GM23338 (cell line): Measurements from ENCODE around the gene SLC38A10. TPM values are rescaled to one million over a fixed set of nuclear protein-coding genes. Genes with fewer than 3 reads are reported as not detected.

Experiments
- ATAC-seq: fragments of 200-7000 bp; cut with Tn5 transposase; 3 replicates; pipeline ENCODE4 v1.9.1; 2020
- DNase-seq: peaks from one replicate; pipeline ENCODE4 v3.0.0-alpha.2; 2015; ENCODE audit warnings: low spot score
- H2AFZ ChIP-seq: fragments of 200-600 bp; sonication (generic); 2 replicates; pipeline ENCODE4 v1.8.0; 2016; ENCODE audit warnings: antibody characterized with exemption, mild to moderate bottlenecking, moderate library complexity
- H3F3A ChIP-seq: fragments of 200-600 bp; sonication (generic); replicated peaks from 2 replicates; pipeline ENCODE4 v1.8.0; 2017; ENCODE audit warnings: antibody characterized with exemption, mixed run types, low read depth
- H3K27ac ChIP-seq: fragments of 200-600 bp; sonication (generic); 2 replicates; pipeline ENCODE4 v1.6.1; 2016; ENCODE audit warnings: low read depth
- H3K27me3 ChIP-seq: fragments of 200-600 bp; sonication (generic); 2 replicates; pipeline ENCODE4 v1.8.0; 2016; ENCODE audit warnings: mild to moderate bottlenecking, mixed run types, moderate library complexity; ENCODE audit not compliant: insufficient read depth
- H3K36me3 ChIP-seq: fragments of 200-600 bp; sonication (generic); 2 replicates; pipeline ENCODE4 v1.8.0; 2016; ENCODE audit warnings: mild to moderate bottlenecking; ENCODE audit not compliant: insufficient read depth
- H3K4me1 ChIP-seq: fragments of 200-600 bp; sonication (generic); 2 replicates; pipeline ENCODE4 v1.8.0; 2016; ENCODE audit warnings: mild to moderate bottlenecking, moderate library complexity; ENCODE audit not compliant: insufficient read depth
- H3K4me2 ChIP-seq: fragments of 200-600 bp; sonication (generic); 2 replicates; pipeline ENCODE4 v1.7.1; 2017; ENCODE audit warnings: mixed run types
- H3K4me3 ChIP-seq: fragments of 200-600 bp; sonication (generic); 2 replicates; pipeline ENCODE4 v1.6.1; 2016; ENCODE audit warnings: mixed run types
- H3K79me2 ChIP-seq: fragments of 200-600 bp; sonication (generic); replicated peaks from 2 replicates; pipeline ENCODE4 v1.8.0; 2017; ENCODE audit warnings: mild to moderate bottlenecking; ENCODE audit not compliant: insufficient read depth
- H3K9me2 ChIP-seq: fragments of 200-600 bp; sonication (generic); 2 replicates; pipeline ENCODE4 v1.8.0; 2017; ENCODE audit not compliant: insufficient read depth
- H4K20me1 ChIP-seq: fragments of 200-600 bp; sonication (generic); replicated peaks from 2 replicates; pipeline ENCODE4 v1.8.0; 2017; ENCODE audit warnings: mild to moderate bottlenecking; ENCODE audit not compliant: insufficient read depth
- H3K27ac Mint-ChIP-seq: 2 replicates; pipeline ENCODE4 v1.8.0; 2020; ENCODE audit warnings: inconsistent platforms, mild to moderate bottlenecking, moderate library complexity, mixed read lengths
- H3K27me3 Mint-ChIP-seq: 3 replicates; pipeline ENCODE4 v1.8.0; 2022; ENCODE audit warnings: low read depth, mild to moderate bottlenecking, moderate library complexity, mixed read lengths, inconsistent platforms; ENCODE audit not compliant: insufficient read depth, poor library complexity
- H3K36me3 Mint-ChIP-seq: 3 replicates; pipeline ENCODE4 v1.8.0; 2021; ENCODE audit warnings: low read depth, mild to moderate bottlenecking, inconsistent platforms, moderate library complexity, mixed read lengths
- H3K4me1 Mint-ChIP-seq: 3 replicates; pipeline ENCODE4 v1.8.0; 2020; ENCODE audit warnings: mild to moderate bottlenecking, inconsistent platforms, mixed read lengths
- H3K4me3 Mint-ChIP-seq: 3 replicates; pipeline ENCODE4 v1.8.0; 2021; ENCODE audit warnings: moderate library complexity, mild to moderate bottlenecking, inconsistent platforms, mixed read lengths
- H3K9me3 Mint-ChIP-seq: 3 replicates; pipeline ENCODE4 v1.8.0; 2020; ENCODE audit warnings: moderate library complexity, mild to moderate bottlenecking, inconsistent platforms, mixed read lengths
- EZH2 ChIP-seq: fragments of 200-600 bp; sonication (generic); IDR thresholded peaks from one replicate; pipeline ENCODE4 v1.8.0; 2017; ENCODE audit warnings: antibody characterized with exemption, mild to moderate bottlenecking, low read depth; ENCODE audit not compliant: unreplicated experiment
- EZH2phosphoT487 ChIP-seq: fragments of 200-600 bp; sonication (generic); IDR thresholded peaks from one replicate; pipeline ENCODE4 v1.8.1; 2018; ENCODE audit warnings: antibody characterized with exemption; ENCODE audit not compliant: unreplicated experiment
- NANOG ChIP-seq: IDR thresholded peaks from 2 replicates; pipeline ENCODE4 v1.6.1; 2016; ENCODE audit warnings: antibody characterized with exemption, borderline replicate concordance
- ZNF114 ChIP-seq: fragments of 250-450 bp; sonication (Bioruptor Pico); IDR thresholded peaks from 2 replicates; pipeline ENCODE4 v1.5.0; 2020; ENCODE audit warnings: mild to moderate bottlenecking, moderate library complexity
- polyA plus RNA-seq: library from polyadenylated mRNA; unstranded; fragments of >200 nt; fragmentation: Nextera tagmentation; extraction: Ambion mirVana; gene quantifications from 2 replicates; pipeline ENCODE4 v1.2.1, GENCODE V29; 2016
- total RNA-seq: library from RNA; depleted of rRNA; stranded (reverse); fragments of >200 nt; shearing (Covaris generic); gene quantifications from 2 replicates; pipeline ENCODE4 v1.2.3, GENCODE V29; 2014
- TF ChIP-seq, protein P1 (sequence below), 2 experiments: fragments of 200-600 bp in 1 of 2; sonication (generic) in 1 of 2; conservative IDR thresholded peaks; 2 replicates each; pipeline versions ENCODE4 v1.5.1 to v1.6.1; 2016 to 2017; ENCODE audit warnings: antibody characterized with exemption in 2 of 2, low read depth in 2 of 2, mild to moderate bottlenecking in 2 of 2, moderate library complexity in 1 of 2
- TF ChIP-seq, protein P2 (sequence below): IDR thresholded peaks from 2 replicates; pipeline ENCODE4 v1.6.1; 2016; ENCODE audit warnings: antibody characterized with exemption
- TF ChIP-seq, protein P3 (sequence below): fragments of 250-450 bp; sonication (Bioruptor Pico); IDR thresholded peaks from 2 replicates; pipeline ENCODE4 v1.5.0; 2020; ENCODE audit warnings: mild to moderate bottlenecking, moderate library complexity

The SLC38A10 gene
- total and polyA plus RNA-seq, 2 experiments from 2014 or later, result 17.1 to 55.8 TPM

- TF ChIP-seq NANOG, result no peak
- Mint-ChIP-seq H3K36me3 (no peaks in the 10 kb centered on the region), H3K27ac (no peak overlapping the region), H3K4me1 (peaks cover 7% of the 10 kb centered on the region; the same call in 2 of the 3 replicates), H3K27me3 (no peaks in the 10 kb centered on the region), H3K4me3 (no peak overlapping the region), H3K9me3 (peaks cover 2% of the 10 kb centered on the region; the same call in 1 of the 3 replicates)
- Histone ChIP-seq H3K4me1 (no peaks in the 10 kb centered on the region), H3K79me2 (no peaks in the 10 kb centered on the region), H3K27ac (no peak overlapping the region), H3K4me2 (no peak overlapping the region), H3K4me3 (no peak overlapping the region), H3F3A (no peaks in the 10 kb centered on the region), H3K9me2 (no peaks in the 10 kb centered on the region), H2AFZ (no peak overlapping the region), H4K20me1 (no peaks in the 10 kb centered on the region), H3K27me3 (no peaks in the 10 kb centered on the region), H3K36me3 (no peaks in the 10 kb centered on the region)
- ATAC-seq (no peak), DNase-seq (no peak)
These were observed 6.4 kb upstream of the SLC38A10 start for GRCh38 chr17:81301195-81302144.

DNA sequence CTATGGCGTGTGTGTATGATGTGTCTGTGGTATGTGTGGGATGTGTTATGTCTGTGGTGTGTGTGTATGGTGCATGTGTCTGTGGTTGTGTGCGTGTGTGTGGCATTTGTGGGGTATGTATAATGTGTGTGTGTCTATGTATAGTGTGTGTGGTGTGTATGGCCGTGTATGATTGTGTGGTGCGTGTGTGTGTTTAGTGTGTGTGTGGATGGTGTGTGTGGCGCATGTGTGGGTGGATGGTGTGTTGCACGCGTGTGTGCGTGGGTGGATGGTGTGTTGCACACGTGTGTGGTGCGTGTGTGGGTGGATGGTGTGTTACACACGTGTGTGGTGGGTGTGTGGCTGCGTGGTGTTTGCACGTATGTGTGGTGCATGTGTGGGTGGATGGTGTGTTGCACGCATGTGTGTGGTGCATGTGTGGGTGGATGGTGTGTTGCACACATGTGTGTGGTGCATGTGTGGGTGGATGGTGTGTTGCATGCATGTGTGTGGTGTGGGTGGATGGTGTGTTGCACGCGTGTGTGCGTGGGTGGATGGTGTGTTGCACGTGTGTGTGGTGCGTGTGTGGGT, 5.6 kb upstream of the SLC38A10 start:
- no peaks in the 10 kb centered on the region for H3K36me3 ChIP-seq
- Mint-ChIP-seq H3K27ac (peak overlapping the region; percentile 1; the same call in 1 of the 2 replicates), H3K9me3 (peaks cover 2% of the 10 kb centered on the region; the same call in 1 of the 3 replicates), H3K4me1 (peaks cover 8% of the 10 kb centered on the region), H3K36me3 (no peaks in the 10 kb centered on the region), H3K4me3 (no peak overlapping the region), H3K27me3 (peaks cover 3% of the 10 kb centered on the region)
- no peaks in the 10 kb centered on the region for H3K27me3 ChIP-seq
- no peaks in the 10 kb centered on the region for H4K20me1 ChIP-seq
- H3K4me3 ChIP-seq, result no peak overlapping the region
- no peak overlapping the region for H3K27ac ChIP-seq
- no peaks in the 10 kb centered on the region for H3K4me1 ChIP-seq
- H3K9me2 ChIP-seq, result no peaks in the 10 kb centered on the region
- ATAC-seq (no peak), DNase-seq (no peak)
- H3K79me2 ChIP-seq, result no peaks in the 10 kb centered on the region
- no peak overlapping the region for H2AFZ ChIP-seq
- no peak overlapping the region for H3K4me2 ChIP-seq
- H3F3A ChIP-seq, result peaks cover 2% of the 10 kb centered on the region; the same call in 1 of the 2 replicates
- TF ChIP-seq NANOG (no peak), EZH2phosphoT487 (no peak), EZH2 (no peak), ZNF114 (CRISPR knock-in tag) (no peak)
- TF ChIP-seq, protein P1, sequence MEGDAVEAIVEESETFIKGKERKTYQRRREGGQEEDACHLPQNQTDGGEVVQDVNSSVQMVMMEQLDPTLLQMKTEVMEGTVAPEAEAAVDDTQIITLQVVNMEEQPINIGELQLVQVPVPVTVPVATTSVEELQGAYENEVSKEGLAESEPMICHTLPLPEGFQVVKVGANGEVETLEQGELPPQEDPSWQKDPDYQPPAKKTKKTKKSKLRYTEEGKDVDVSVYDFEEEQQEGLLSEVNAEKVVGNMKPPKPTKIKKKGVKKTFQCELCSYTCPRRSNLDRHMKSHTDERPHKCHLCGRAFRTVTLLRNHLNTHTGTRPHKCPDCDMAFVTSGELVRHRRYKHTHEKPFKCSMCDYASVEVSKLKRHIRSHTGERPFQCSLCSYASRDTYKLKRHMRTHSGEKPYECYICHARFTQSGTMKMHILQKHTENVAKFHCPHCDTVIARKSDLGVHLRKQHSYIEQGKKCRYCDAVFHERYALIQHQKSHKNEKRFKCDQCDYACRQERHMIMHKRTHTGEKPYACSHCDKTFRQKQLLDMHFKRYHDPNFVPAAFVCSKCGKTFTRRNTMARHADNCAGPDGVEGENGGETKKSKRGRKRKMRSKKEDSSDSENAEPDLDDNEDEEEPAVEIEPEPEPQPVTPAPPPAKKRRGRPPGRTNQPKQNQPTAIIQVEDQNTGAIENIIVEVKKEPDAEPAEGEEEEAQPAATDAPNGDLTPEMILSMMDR (conservative IDR thresholded peaks at IDR 0.05; ENCODE audit: low read depth in 2 of 2), result no peak
- TF ChIP-seq, protein P2, sequence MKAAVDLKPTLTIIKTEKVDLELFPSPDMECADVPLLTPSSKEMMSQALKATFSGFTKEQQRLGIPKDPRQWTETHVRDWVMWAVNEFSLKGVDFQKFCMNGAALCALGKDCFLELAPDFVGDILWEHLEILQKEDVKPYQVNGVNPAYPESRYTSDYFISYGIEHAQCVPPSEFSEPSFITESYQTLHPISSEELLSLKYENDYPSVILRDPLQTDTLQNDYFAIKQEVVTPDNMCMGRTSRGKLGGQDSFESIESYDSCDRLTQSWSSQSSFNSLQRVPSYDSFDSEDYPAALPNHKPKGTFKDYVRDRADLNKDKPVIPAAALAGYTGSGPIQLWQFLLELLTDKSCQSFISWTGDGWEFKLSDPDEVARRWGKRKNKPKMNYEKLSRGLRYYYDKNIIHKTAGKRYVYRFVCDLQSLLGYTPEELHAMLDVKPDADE, result no peak
- TF ChIP-seq, protein P3, sequence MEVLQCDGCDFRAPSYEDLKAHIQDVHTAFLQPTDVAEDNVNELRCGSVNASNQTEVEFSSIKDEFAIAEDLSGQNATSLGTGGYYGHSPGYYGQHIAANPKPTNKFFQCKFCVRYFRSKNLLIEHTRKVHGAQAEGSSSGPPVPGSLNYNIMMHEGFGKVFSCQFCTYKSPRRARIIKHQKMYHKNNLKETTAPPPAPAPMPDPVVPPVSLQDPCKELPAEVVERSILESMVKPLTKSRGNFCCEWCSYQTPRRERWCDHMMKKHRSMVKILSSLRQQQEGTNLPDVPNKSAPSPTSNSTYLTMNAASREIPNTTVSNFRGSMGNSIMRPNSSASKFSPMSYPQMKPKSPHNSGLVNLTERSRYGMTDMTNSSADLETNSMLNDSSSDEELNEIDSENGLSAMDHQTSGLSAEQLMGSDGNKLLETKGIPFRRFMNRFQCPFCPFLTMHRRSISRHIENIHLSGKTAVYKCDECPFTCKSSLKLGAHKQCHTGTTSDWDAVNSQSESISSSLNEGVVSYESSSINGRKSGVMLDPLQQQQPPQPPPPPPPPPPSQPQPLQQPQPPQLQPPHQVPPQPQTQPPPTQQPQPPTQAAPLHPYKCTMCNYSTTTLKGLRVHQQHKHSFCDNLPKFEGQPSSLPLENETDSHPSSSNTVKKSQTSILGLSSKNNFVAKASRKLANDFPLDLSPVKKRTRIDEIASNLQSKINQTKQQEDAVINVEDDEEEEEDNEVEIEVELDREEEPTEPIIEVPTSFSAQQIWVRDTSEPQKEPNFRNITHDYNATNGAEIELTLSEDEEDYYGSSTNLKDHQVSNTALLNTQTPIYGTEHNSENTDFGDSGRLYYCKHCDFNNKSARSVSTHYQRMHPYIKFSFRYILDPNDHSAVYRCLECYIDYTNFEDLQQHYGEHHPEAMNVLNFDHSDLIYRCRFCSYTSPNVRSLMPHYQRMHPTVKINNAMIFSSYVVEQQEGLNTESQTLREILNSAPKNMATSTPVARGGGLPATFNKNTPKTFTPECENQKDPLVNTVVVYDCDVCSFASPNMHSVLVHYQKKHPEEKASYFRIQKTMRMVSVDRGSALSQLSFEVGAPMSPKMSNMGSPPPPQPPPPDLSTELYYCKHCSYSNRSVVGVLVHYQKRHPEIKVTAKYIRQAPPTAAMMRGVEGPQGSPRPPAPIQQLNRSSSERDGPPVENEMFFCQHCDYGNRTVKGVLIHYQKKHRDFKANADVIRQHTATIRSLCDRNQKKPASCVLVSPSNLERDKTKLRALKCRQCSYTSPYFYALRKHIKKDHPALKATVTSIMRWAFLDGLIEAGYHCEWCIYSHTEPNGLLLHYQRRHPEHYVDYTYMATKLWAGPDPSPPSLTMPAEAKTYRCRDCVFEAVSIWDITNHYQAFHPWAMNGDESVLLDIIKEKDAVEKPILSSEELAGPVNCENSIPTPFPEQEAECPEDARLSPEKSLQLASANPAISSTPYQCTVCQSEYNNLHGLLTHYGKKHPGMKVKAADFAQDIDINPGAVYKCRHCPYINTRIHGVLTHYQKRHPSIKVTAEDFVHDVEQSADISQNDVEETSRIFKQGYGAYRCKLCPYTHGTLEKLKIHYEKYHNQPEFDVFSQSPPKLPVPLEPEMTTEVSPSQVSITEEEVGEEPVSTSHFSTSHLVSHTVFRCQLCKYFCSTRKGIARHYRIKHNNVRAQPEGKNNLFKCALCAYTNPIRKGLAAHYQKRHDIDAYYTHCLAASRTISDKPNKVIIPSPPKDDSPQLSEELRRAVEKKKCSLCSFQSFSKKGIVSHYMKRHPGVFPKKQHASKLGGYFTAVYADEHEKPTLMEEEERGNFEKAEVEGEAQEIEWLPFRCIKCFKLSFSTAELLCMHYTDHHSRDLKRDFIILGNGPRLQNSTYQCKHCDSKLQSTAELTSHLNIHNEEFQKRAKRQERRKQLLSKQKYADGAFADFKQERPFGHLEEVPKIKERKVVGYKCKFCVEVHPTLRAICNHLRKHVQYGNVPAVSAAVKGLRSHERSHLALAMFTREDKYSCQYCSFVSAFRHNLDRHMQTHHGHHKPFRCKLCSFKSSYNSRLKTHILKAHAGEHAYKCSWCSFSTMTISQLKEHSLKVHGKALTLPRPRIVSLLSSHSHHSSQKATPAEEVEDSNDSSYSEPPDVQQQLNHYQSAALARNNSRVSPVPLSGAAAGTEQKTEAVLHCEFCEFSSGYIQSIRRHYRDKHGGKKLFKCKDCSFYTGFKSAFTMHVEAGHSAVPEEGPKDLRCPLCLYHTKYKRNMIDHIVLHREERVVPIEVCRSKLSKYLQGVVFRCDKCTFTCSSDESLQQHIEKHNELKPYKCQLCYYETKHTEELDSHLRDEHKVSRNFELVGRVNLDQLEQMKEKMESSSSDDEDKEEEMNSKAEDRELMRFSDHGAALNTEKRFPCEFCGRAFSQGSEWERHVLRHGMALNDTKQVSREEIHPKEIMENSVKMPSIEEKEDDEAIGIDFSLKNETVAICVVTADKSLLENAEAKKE, result no peak
